ENCODE measurements around the gene SYNGR4.
A peak's percentile ranks its signal among the peaks of the same experiment; 100 is the strongest.

The SYNGR4 gene

DNA sequence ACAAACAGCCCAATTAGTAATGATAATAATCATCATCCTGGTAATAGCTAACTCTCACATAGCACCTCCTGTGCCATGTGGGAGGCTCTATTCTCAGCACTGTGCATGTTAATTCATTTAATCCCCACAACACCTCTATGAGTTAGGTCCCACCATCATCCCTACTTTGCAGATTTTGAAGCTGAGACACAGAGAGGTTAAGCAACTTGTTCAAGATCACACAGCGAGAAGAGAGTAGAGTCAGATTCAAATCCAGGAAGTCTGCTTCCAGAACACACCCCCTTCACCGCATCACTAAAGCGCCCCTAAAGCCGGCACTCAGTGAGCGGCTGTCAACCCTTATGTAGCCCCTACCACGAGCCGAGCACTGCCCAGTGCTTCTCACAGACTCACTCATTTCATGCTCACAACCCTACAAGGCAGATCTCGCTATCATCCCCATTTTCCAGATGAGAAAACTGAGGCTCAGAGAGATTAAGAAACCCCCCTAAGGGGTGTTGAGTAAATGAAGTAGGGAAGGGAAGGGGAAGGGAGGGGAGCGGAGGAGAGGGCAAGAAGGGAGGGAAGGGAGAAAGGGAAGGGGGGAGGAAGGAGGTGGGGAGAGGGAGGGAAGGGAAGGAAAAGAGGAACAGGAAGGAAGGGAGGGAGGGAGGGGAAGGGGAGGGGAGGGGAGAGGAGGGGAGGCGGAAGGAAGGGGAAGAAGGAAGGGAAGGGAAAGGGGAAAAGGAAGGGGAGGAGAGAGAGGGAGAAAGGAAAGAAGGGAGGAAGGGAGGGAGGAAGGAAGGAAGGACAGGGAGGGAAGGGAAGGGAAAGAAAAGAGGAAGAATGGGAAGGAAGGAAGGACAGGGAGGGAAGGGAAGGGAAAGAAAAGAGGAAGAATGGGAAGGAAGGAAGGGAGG is 22.4 kb upstream of the SYNGR4 start:
- no peak for DNase-seq (ENCODE audit: extremely low read depth in 1 of 2, low read depth in 1 of 2)

DNA sequence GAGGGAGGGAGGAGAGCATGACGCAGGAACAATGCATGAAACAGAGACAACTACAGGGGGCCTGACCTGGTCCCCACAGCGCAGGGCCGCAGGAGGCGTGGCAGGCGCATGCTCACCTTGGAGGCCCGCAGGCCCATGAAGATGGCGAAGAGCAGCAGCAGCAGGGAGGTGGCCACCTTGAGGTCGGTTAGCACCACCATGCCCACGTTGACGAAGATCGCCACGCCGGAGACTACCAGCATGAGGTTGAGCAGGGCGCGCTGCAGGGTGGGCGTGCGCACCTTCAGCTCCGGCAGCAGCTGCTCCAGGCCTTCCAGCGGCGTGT is 21.8 kb upstream of the SYNGR4 start:
- no peak for DNase-seq (ENCODE audit: extremely low read depth in 1 of 2, low read depth in 1 of 2)

DNA sequence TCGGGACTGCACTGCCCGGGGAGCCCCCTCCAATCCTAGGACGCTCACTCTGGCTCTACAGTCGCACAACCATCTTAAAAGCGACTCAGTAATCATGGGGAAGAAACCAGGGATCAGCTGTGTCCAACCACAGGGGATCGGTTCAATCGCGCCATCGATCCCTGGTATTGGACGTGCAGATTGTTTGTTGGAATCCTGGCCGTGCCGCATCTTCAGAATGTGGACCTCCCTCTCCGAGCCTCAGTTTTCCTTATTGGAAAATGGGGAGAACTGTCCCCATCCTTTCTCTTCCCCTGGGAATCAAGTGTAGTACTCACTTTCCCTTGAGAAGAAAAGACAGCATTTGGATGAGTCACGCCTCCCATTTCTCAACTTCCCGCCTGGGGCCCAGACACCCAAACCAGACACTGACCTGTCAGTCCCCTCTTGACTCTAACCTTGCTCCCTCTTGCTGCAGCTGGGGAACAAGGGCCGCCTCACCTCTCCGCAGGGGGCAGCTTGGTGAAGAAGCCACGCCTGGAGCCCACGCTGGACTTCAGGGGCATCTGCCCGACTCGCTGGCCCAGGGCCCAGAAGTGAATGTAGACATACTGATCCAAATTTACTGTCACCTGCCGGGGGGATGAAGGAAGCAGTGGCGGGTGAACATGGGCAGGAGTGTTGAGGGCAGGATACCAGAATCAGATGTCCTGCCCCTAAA is 21.2 kb upstream of the SYNGR4 start:
- DNase-seq (ENCODE audit: extremely low read depth in 1 of 2, low read depth in 1 of 2), result no peak

DNA sequence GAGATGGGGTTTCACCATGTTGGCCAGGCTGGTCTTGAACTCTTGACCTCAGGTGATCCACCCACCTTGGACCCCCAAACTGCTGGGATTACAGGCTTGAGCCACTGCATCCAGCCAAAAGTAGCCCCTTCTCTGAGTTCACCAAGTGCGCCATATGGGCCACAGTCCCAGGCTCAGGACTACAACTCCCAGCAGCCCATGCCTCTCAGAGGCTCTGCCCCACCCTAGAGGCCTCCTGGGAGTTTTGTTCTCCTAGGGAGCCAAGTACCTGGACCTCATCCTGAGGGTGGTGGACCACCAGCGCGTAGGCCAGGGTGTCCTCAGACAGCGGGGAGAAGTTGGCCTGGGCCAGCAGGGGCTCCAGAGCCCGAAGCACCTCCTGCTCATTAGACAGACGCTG is 19.3 kb upstream of the SYNGR4 start:
- no peak for DNase-seq (ENCODE audit: extremely low read depth in 1 of 2, low read depth in 1 of 2)

DNA sequence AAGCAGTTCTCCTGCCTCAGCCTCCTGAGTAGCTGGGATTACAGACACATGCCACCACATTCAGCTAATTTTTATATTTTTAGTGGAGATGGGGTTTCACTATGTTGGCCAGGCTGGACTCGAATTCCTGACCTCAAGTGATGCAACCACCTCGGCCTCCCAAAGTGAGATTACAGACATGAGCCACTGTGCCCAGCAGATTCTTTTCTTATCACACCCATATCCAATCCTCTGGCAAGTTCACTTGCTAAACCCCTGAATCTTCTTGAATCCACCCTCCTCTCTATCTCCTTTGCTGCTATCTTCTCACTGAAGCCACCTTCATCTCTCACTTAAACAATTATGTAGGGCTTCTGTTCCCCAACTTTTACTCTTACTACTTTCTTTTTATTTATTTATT is 18.0 kb upstream of the SYNGR4 start:
- no peak for DNase-seq (ENCODE audit: extremely low read depth in 1 of 2, low read depth in 1 of 2)

DNA sequence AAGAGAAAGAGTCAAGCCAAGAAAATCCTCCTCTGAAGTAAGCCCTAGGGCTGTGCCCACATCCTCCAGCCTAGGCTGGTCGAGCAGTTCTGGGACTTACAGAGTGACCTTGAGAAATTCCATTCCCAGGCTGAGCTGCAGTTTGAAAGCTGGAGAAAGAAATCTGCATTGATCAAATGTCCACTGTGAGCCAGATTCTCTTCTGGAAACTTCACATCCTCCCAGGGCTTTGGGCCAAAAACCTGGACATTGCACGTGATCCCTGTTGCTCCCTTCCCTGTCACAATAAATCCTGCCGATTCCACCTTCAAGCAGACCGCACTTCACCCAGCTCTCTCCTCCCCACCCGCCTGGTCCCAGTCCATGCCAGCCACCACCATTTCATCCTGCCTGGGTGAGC is 16.1 kb upstream of the SYNGR4 start:
- no peak for DNase-seq (ENCODE audit: extremely low read depth in 1 of 2, low read depth in 1 of 2)

DNA sequence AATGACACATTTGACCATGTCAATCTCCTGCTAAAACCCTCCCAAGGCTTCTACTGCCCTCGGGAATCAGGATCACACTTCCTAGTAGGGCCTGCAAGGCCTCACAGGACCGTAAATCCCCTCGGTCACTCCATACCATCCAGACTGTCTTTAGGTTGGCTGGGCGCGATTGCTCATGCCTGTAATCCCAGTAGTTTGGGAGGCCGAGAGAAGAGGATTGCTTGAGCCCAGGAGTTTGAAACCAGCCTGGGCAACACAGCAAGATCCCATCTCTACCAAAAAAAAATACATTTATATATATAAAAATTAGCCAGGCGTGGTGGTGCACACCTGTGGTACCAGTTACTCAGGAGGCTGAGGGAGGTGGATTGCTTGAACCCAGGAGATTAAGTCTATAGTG is 15.4 kb upstream of the SYNGR4 start:
- no peak for DNase-seq (ENCODE audit: extremely low read depth in 1 of 2, low read depth in 1 of 2)

DNA sequence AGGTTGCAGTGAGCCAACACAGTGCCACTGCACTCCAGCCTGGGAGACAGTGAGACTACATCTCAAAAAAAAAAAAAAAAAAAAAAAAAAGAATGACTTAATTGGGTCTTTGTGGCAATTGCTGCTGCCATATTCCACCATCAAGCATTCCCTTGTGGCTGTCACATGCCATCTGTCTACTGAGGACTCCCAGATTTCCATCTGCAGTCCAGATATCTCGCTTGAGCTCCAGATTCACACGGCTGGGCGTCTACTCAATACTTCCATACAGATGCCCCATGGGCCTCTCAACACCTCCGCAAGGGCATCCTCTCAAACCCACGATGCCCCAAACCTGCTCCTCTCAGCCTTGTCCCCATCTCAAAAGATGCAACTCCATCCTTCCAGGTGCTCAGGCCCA is 13.3 kb upstream of the SYNGR4 start:
- no peak for DNase-seq (ENCODE audit: extremely low read depth in 1 of 2, low read depth in 1 of 2)

DNA sequence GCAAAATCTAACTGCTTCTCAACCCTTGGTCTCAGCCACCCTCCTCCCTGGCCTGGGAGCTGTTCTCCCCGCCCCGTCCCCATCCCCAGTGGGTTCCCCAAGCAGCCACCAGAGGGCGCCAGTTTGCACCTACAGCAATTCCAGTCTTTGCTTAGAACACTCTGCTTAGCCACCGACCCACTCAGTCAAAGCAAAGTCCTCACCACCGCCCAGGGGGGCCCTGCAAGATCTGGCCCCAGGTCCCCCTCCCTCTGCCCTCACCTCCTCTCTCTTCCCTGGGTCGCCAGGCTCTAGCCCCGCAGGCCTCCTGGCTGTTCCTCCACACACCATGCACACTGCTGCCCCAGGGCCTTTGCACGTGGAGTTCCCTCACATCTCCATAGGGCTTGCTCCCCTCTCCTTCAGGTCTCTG is 12.8 kb upstream of the SYNGR4 start:
- DNase-seq (ENCODE audit: extremely low read depth in 1 of 2, low read depth in 1 of 2), result peak in 1 of 2 donors; percentile 66

DNA sequence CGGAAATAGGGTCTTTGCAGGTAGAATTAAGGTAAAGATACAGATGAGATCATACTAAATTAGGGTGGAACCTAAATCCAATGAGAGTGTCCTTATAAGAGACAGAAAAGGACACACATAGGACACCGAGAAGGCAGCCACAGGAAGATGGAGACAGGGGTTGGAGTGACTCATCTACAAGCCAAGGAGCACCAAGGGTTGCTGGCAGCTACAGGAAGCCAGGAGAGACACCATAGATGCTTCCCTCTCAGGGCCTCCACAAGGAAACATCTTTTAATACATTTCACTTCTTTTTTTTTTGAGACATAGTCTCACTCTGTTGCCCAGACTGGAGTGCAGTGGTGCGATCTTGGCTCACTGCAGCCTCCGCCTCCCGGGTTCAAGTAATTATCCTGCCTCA is 10.5 kb upstream of the SYNGR4 start:
- no peak for DNase-seq (ENCODE audit: extremely low read depth in 1 of 2, low read depth in 1 of 2)

DNA sequence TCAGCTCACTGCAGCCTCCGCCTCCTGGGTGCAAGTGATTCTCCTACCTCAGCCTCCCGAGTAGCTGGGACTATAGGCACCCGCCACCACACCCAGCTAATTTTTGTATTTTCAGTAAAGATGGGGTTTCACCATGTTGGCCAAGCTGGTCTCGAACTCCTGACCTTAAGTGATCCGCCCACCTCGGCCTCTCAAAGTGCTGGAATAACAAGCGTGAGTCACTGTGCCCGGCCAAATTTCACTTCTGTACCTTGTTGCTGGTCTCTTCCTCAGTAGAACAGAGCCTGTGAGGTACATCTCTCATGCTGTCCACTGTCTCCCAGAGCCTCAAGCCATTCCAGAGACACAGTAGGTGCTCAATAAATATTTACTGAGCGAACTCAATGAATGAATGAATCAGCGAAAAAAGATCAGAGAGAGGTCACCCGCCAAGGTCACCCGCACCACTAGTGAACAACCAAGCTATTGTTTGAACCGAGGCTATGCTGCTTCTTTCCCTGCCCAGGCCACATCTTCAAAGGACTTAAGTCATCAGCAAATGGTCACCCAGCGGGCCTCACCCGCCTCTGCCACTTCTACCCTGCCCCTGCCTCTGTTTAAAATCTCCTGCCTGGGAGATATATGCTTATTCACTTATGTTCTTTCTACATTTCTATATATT is 9.7 kb upstream of the SYNGR4 start:
- DNase-seq (ENCODE audit: extremely low read depth in 1 of 2, low read depth in 1 of 2), result no peak

DNA sequence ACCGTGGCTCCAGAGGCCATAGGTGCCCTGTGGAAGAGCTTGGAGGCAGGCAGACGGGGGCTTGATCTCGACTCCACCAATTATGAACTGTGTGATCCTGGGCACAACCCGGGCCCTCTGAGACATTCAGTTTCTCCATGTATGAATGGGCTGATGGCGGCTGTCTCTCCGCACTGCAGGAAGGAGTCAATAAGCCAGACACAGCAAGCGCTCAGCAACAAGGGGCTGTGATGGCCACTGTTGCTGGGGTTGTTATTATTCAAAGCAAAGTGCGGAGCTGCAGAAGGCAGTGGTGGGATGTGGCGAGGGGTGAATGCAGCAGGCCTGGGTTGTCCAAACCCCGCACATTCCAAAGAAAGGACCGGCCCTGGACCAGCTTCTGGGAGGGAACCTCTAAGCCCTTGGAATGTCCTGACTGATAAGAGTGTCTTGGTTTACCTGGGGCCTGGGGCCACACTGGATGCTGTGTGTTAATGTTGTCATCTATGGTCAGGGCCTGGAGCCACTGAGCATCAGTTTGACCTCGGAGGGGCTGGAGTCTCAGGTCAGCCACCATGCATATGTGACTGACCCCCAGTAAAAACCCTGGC is 8.7 kb upstream of the SYNGR4 start:
- DNase-seq (ENCODE audit: extremely low read depth in 1 of 2, low read depth in 1 of 2), result no peak

DNA sequence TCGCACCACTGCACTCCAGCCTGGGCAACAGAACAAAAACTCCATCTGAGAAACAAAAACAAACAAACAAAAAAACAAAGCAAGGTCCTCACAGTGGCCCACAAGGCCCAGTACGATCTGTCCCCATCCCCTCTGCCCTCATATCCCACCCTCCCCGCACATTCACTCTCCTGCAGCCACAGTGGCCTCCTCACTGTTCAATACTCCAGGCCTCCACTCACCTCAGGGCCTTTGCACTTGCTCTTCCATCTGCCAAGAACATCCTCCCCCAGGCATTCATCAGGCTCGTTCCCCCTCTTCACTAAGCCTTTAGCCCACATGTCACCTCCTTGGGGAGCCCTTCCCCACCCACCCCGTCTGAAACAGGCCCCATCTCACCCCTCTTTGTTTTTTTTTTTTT is 5.0 kb upstream of the SYNGR4 start:
- DNase-seq (ENCODE audit: extremely low read depth in 1 of 2, low read depth in 1 of 2), result no peak

DNA sequence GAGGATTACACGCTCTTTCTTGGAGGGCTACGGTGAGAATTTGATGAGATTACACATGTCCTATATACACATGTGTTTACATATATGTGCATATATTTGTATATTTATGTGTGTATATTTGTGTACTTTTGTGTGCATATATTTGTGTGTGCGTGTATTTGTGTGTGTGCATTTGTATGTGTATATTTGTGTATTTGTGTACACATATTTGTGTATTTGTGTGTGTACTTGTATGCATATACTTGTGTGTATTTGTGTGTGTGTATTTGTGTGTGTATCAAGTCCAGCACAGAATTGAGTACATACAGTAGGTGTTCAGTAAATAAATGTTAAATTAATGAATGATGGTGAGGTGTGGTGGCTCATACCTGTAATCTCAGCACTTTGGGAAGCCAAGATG is 2.3 kb upstream of the SYNGR4 start:
- no peak for DNase-seq (ENCODE audit: extremely low read depth in 1 of 2, low read depth in 1 of 2)

DNA sequence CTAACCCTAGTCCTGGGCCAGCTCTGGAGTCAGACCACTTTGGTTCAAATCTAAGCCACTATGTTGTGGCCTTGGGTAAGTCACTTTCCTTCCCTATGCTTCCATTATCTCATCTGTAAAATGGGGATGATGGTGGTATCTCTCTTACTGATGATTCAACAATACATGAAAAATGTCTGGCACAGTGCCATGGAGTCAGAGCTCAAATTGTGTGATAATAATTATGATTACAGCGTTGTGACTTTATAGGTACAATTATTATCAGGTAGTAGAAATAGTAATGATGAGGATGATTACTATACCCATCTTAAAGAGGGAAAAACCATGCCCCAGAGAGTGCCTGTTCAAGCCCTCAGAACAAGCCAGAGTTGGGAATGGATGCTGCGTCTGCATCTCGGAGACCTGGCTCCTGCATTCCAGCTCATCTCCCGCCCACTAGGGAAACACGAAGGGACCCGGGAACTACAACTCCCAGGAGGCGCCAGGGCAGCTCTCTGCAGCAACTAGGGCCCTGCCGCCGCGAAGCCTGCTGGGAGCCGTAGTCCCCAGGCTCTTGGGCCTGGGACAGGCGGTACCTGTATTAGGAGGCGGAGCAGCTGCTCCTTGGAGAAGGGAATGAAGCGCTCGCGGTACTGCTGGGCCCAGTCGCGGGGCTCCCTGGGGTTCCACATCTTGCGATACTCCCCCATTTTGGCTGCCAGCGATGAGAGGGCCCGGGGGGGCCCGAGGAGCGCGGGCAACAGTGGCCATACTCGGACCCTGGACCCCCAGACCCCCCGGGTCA is 1.3 kb upstream of the SYNGR4 start:
- peak; percentile 68 to 81 for DNase-seq (ENCODE audit: extremely low read depth in 1 of 2, low read depth in 1 of 2)

DNA sequence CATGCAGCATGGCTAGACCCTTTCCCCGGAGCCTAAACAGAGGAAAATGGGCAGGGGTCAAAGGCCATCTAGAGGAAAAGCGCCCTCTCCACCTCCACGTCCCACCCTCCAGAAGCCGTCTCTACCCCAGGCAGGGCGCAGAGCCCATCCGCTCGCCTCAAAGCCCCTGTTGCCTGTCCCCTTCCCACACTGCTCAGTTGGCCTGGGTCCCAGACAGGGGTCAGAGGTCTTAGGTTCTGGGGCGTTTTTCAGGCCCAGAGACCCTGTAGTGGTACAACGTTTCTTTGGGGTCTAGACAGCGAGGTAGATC is 712 bp upstream of the SYNGR4 start:
- DNase-seq (ENCODE audit: extremely low read depth in 1 of 2, low read depth in 1 of 2), result peak in 1 of 2 donors; percentile 18

DNA sequence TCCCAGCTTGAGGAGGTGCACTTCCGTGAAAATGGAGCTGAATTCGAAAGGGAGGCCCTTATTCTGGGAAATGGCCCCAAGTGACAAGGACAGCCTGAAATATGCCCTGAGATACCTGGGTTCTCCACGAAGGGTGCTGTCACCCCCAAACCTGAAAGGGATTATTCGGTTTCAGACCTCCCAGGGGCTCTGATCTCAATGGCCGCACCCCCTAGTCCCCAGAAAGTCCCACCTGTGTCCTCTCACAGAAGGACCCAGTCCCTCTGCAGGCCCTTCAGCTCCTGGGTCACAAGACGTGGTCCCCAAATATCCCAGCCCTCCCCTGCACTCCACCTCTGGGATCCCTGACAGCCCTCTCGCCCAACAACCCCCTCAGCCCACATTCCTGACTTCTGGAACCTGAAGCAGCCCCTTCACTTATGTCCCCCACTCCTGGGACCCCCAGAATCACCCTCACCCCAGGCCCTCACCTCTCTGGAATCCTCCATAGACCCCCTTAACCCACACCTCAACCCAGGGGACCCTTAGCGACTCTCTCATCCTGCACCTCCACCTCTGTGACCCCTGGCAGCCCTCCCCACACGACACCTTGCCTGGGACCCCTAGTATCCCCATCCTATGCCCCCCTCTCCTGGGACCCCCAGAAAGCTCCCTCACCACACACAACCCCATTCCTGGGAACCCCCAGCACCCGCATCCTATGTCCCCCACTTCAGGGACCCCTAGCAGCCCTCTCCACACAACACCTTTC is 606 bp downstream of the SYNGR4 start:
- DNase-seq (ENCODE audit: extremely low read depth in 1 of 2, low read depth in 1 of 2), result no peak

DNA sequence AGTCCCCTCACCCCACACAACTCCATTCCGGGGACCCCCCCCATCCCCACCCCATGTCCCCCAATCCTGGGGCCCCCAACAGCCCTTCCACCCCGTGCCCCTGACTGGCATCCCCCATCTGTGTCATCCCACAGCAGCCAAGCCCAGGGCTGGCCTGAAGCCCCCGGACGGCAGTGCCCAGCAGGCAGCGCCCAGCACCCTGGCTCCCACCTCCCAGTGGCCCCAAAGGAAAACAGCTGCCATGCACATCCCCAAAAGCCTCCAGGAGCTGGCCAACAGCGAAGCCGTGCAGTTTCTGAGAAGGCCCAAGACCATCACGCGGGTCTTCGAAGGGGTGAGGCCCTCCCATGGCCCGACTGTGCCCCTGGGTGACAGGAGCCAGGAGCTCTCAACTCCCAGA is 1.4 kb downstream of the SYNGR4 start:
- no peak for DNase-seq (ENCODE audit: extremely low read depth in 1 of 2, low read depth in 1 of 2)

DNA sequence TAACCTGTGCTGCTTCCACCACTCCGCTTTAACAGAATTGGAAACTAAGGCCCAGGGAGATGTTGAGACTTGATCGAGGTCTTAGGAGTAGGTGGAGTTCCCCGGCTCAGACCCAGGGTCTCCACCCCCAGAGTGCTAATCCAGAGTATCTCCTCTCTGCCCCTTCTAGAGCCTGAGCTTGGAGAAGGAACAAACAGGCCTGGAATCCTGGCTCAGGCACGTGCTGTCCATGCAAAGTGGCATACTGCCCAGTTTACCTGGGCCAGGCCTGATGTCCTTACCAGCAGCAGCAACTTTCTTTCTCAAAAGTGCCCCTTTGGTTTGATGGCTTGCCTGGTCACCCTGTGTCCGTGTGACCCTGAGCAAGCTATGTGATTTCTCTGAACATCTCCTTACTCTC is 3.7 kb downstream of the SYNGR4 start:
- DNase-seq (ENCODE audit: extremely low read depth in 1 of 2, low read depth in 1 of 2), result no peak

DNA sequence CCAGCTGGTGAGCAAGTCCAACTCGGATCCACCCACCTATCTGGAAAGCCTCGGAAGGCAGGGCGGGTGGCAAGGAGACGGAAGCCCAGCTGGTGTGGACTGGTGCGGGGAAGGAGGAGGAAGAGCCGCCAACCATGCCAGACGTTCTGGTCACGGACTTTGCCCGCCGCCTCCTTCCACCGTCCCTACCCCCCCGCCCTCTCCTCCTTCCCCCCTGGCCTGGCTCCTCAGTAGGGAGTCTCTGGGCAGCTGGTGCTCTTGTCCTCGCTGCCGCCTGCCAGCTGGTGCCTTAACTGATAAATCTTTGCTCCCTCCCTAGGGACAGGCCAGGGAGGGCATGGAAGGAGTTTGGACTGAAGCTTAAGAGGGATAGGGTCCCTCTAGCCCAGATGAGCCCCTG is 4.8 kb downstream of the SYNGR4 start:
- DNase-seq (ENCODE audit: extremely low read depth in 1 of 2, low read depth in 1 of 2), result no peak
